NCI-H2029 treated with DMSO at 0.1 percent for 48 hours (cell line): Measurements from ENCODE around the gene IFNA16.
"Not testable (repeated sequence)": the region's sequence is repeated elsewhere in the genome, so short reads cannot be mapped to it uniquely, and the experiment has no call there.

Experiments used
- DNase-seq: peaks from one replicate; lab custom pipeline; 2025; lab: John Stamatoyannopoulos, UW

Gene IFNA16

GRCh38 chr9:21217211-21217610 is at the start of gene IFNA16:
Gene IFNA16 (minus strand): TSS chr9:21217311. CDS start chr9:21217305, 6 bp downstream.
- not testable (repeated sequence) for DNase-seq

- no peak for DNase-seq
Measured at GRCh38 chr9:21265421-21266189, 48.5 kb upstream of the IFNA16 start.

GRCh38 chr9:21255538-21256212 is 38.6 kb upstream of the IFNA16 start:
- no peak for DNase-seq

GRCh38 chr9:21252721-21253547 is 35.8 kb upstream of the IFNA16 start:
- no peak for DNase-seq

GRCh38 chr9:21251638-21252037 is 34.5 kb upstream of the IFNA16 start:
- no peak for DNase-seq

GRCh38 chr9:21251190-21251589 is 34.1 kb upstream of the IFNA16 start:
- no peak for DNase-seq

GRCh38 chr9:21244836-21245235 is 27.7 kb upstream of the IFNA16 start:
- no peak for DNase-seq

- DNase-seq, result no peak
Measured at GRCh38 chr9:21239911-21240310, 22.8 kb upstream of the IFNA16 start, which contains the start of gene IFNA14. Gene IFNA14 (minus strand): TSS chr9:21240005. CDS start chr9:21239935, 70 bp downstream.

- not testable (repeated sequence) for DNase-seq
Measured at GRCh38 chr9:21236360-21236714, 19.2 kb upstream of the IFNA16 start.

GRCh38 chr9:21235468-21236359 is 18.6 kb upstream of the IFNA16 start:
- DNase-seq, result not testable (repeated sequence)

GRCh38 chr9:21234153-21234687 is 17.1 kb upstream of the IFNA16 start:
- DNase-seq, result no peak

- no peak for DNase-seq
Measured at GRCh38 chr9:21233258-21233657, 16.1 kb upstream of the IFNA16 start.

GRCh38 chr9:21228122-21228521 is 11.0 kb upstream of the IFNA16 start, which contains the start of gene IFNA17:
Gene IFNA17 (minus strand): TSS chr9:21228222. CDS start chr9:21228173, 49 bp downstream.
- no peak for DNase-seq

GRCh38 chr9:21213411-21214326 is 3.4 kb downstream of the IFNA16 start:
- DNase-seq, result not testable (repeated sequence)

- not testable (repeated sequence) for DNase-seq
Measured at GRCh38 chr9:21212160-21212559, 5.0 kb downstream of the IFNA16 start.

- not testable (repeated sequence) for DNase-seq
Measured at GRCh38 chr9:21210782-21211181, 6.3 kb downstream of the IFNA16 start.

GRCh38 chr9:21210311-21210710 is 6.8 kb downstream of the IFNA16 start:
- no peak for DNase-seq

- DNase-seq, result not testable (repeated sequence)
Measured at GRCh38 chr9:21207043-21207442, 10.1 kb downstream of the IFNA16 start, which contains the start of gene IFNA10. Gene IFNA10 (minus strand): TSS chr9:21207143. CDS start chr9:21207097, 46 bp downstream.

GRCh38 chr9:21205204-21205603 is 11.9 kb downstream of the IFNA16 start:
- no peak for DNase-seq

GRCh38 chr9:21202105-21202504 is 15.0 kb downstream of the IFNA16 start, which contains the start of gene IFNA7:
Gene IFNA7 (minus strand): TSS chr9:21202205. CDS start chr9:21202165, 40 bp downstream.
- DNase-seq, result not testable (repeated sequence)
